ENCODE data around the gene SUPT3H.

SUPT3H gene

GRCh38 chr6:44809258-44809657 lies 568.5 kb downstream of the SUPT3H start:
- no peak for TF ChIP-seq CEBPB (IDR thresholded peaks at IDR 0.05)
- no peak for TF ChIP-seq TCF12 (IDR thresholded peaks at IDR 0.05; ENCODE audit: low read depth)

GRCh38 chr6:44808148-44808547 lies 569.6 kb downstream of the SUPT3H start:
- TF ChIP-seq TEAD4 (IDR thresholded peaks at IDR 0.05): no peak
- TF ChIP-seq TCF12 (IDR thresholded peaks at IDR 0.05; ENCODE audit: low read depth): no peak
- TF ChIP-seq USF1 (IDR thresholded peaks at IDR 0.05): no peak
- no peak for TF ChIP-seq TAF1 (IDR thresholded peaks at IDR 0.05; ENCODE audit: low read depth)
- no peak for TF ChIP-seq CREB1 (IDR thresholded peaks at IDR 0.05; ENCODE audit: low read depth)
- no peak for TF ChIP-seq REST (IDR thresholded peaks at IDR 0.05; ENCODE audit: low read depth)
- no peak for TF ChIP-seq ZBTB7A (IDR thresholded peaks at IDR 0.05; ENCODE audit: low read depth)
- no peak for TF ChIP-seq CEBPB (IDR thresholded peaks at IDR 0.05)
- no peak for TF ChIP-seq FOXM1 (IDR thresholded peaks at IDR 0.05; ENCODE audit: borderline replicate concordance, low read depth)
- no peak for TF ChIP-seq EP300 (IDR thresholded peaks at IDR 0.05; ENCODE audit: borderline replicate concordance)

GRCh38 chr6:44806656-44807055 lies 571.1 kb downstream of the SUPT3H start:
- TF ChIP-seq EGR1 (IDR thresholded peaks at IDR 0.05) (no peak), USF1 (IDR thresholded peaks at IDR 0.05) (no peak), YY1 (IDR thresholded peaks at IDR 0.05; ENCODE audit: low read depth) (no peak), TCF12 (IDR thresholded peaks at IDR 0.05; ENCODE audit: low read depth) (no peak), EP300 (IDR thresholded peaks at IDR 0.05; ENCODE audit: borderline replicate concordance) (no peak), CREB1 (IDR thresholded peaks at IDR 0.05; ENCODE audit: low read depth) (no peak), ZBTB7A (IDR thresholded peaks at IDR 0.05; ENCODE audit: low read depth) (no peak), CEBPB (IDR thresholded peaks at IDR 0.05) (no peak), REST (IDR thresholded peaks at IDR 0.05; ENCODE audit: low read depth) (no peak), NFIC (IDR thresholded peaks at IDR 0.05) (no peak)

- TF ChIP-seq EGR1 (IDR thresholded peaks at IDR 0.05) (no peak), TCF12 (IDR thresholded peaks at IDR 0.05; ENCODE audit: low read depth) (no peak), EP300 (IDR thresholded peaks at IDR 0.05; ENCODE audit: borderline replicate concordance) (no peak), TEAD4 (IDR thresholded peaks at IDR 0.05) (no peak), NFIC (IDR thresholded peaks at IDR 0.05) (no peak), USF1 (IDR thresholded peaks at IDR 0.05) (no peak), FOXM1 (IDR thresholded peaks at IDR 0.05; ENCODE audit: borderline replicate concordance, low read depth) (no peak), ZBTB7A (IDR thresholded peaks at IDR 0.05; ENCODE audit: low read depth) (no peak), TAF1 (IDR thresholded peaks at IDR 0.05; ENCODE audit: low read depth) (no peak), MAX (IDR thresholded peaks at IDR 0.05) (no peak), YY1 (IDR thresholded peaks at IDR 0.05; ENCODE audit: low read depth) (no peak), REST (IDR thresholded peaks at IDR 0.05; ENCODE audit: low read depth) (no peak), CREB1 (IDR thresholded peaks at IDR 0.05; ENCODE audit: low read depth) (no peak), RAD21 (IDR thresholded peaks at IDR 0.05; ENCODE audit: low read depth) (no peak), CEBPB (IDR thresholded peaks at IDR 0.05) (no peak)
These were observed 572.4 kb downstream of the SUPT3H start for GRCh38 chr6:44805238-44805846.
